GM12872 (cell line): ENCODE results near the gene FBXL7.

Source experiments
- TF ChIP-seq, protein P1 (sequence below): IDR thresholded peaks from 3 replicates; pipeline ENCODE4 v1.5.1; 2011; ENCODE audit warnings: low read depth, mild to moderate bottlenecking, low read length, moderate library complexity; ENCODE audit not compliant: insufficient read depth

The FBXL7 gene

DNA sequence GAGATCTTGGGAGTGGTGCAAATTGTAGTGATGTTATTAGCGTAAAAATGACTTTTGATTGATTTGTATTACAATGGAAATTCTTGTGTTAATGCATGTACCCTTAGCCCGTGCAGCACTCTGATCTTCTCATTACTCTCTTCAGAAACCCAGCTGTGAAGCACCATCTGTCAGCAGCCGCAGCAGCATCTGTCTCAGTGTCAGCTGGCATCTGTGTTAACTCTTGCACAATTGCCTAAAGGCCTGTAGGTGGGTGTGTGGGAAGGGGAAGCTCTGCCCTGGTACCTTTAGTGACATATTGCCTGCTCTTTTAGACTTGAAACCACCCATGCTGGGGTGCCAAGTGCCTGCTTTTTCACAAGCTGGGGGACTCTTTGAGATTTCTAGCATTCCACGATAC, 101.3 kb downstream of the FBXL7 start:
- TF ChIP-seq, protein P1, sequence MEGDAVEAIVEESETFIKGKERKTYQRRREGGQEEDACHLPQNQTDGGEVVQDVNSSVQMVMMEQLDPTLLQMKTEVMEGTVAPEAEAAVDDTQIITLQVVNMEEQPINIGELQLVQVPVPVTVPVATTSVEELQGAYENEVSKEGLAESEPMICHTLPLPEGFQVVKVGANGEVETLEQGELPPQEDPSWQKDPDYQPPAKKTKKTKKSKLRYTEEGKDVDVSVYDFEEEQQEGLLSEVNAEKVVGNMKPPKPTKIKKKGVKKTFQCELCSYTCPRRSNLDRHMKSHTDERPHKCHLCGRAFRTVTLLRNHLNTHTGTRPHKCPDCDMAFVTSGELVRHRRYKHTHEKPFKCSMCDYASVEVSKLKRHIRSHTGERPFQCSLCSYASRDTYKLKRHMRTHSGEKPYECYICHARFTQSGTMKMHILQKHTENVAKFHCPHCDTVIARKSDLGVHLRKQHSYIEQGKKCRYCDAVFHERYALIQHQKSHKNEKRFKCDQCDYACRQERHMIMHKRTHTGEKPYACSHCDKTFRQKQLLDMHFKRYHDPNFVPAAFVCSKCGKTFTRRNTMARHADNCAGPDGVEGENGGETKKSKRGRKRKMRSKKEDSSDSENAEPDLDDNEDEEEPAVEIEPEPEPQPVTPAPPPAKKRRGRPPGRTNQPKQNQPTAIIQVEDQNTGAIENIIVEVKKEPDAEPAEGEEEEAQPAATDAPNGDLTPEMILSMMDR = no peak

DNA sequence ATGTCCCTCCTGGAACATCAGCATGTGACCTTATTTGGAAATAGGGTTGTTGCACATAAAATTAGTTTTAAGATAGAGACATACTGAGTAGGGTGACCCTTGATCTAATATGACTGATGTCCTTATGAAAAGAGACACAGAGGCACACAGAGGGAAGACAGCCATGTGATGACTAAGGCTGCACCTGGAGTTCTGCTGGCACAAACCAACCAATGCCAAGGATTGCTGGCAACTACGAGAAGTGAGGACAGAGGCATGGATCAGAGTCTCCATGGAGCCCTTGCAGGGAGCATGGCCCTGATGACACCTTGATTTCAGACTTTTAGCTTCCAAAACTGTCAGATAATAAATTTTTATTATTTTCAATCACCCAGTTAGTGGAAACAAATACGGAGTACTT, 101.9 kb downstream of the FBXL7 start:
- TF ChIP-seq, protein P1 = no peak

DNA sequence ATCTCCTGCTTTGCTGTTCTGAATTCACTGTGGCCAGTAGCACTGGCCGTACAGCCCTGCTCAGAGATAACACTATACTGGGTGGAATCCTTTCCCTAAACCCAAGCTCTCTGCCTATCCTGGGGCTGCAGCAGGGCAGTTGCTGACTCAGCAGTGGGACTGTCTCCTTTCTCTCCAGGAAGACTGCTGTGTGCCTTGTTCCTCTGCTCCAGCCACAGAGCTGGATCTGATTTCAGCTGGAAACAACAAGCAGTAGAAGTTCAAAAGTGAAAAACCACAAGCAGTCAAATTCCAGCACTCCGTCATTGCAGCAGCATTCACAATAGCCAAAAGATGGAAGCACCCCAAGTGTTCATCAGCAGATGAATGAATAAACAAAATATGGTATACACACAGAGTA, 105.0 kb downstream of the FBXL7 start:
- TF ChIP-seq, protein P1 = no peak

DNA sequence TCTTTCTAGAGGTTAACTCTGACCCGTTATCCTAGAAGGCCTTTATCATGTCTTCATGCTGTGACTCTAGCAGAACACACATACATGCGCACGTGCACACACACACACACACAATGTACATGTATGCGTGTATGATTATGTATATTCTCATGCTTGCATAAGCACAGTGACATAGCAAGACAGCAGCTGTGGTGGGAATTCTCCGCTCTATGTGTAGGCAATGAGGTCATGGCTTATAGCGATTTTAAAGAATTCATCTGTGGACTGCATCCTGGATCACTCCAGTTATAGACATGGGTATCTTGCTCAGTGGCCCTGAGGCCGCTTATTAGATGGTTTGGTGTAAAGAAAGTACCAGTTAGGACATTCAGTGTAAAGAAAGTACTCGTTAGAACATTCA, 106.2 kb downstream of the FBXL7 start:
- TF ChIP-seq, protein P1 = no peak

DNA sequence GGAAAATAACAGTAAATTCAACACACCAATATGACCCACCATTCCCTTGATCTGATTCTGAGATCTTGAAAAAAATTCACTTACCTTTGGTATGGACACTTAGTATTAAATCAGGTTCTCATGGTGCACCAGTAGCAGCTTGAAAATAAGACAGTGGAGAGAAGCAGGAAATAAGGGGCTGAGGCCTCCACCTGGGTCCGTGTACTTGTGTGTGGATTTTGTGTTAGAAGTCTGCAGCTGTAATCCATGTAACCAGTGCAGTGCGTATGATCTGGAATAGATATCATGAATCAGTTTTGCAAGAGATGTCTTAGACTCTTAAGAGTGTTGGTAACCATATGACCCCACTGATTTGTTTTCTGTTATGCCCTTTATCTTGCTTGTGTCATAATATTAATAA, 107.1 kb downstream of the FBXL7 start:
- TF ChIP-seq, protein P1 = no peak

DNA sequence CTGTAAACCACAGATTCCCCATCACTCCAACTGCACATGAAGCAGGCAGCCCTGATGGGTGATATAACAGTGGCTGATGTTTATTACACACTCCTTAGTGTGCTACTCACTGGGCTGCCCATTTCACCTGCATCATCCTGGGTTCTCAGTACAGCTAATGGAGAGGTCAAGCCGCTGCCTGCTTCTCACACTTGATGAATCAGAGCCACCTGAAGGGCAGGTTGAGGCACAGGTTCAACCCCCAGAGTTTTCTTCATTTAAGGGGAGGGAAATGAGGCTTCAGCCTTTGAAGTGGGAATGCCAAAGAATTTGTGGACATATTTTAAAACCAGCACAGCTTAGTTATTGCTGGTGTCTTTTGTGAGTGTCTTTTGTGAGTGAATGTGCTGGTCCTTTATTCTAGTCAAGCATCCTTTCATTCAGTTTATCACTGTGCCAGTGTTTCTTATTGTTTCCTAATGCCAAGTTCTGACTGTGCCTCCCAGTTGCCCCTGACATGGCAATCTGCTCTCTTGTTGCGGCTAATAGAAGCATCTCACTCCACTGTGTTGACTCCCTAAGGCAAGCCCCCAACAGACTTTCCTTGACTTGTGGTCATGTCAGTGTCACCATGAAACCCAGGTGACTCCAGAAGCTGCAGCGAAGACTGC, 109.2 kb downstream of the FBXL7 start:
- TF ChIP-seq, protein P1 = no peak

DNA sequence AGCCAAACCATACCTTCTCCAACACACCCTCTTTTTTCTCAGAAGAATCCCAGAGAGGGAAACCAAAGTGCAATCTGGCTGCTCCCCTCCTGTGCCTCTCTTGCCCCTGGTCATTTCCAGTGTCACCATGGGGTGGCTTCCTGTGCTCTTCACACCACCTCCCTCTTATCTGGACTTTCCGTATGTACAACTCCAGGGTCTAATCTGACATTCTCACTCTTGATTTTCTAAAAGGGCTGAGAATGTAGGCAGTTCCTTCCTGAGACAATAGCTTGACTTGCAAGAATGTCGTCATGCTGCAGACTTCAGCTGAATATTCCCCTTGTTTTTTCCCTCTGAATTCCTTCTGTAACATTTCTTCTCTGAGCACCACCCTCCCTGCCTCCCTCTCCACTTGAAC, 110.2 kb downstream of the FBXL7 start:
- TF ChIP-seq, protein P1 = no peak
